HepG2 (cell line): ENCODE measurements around the gene ZG16. TPM values are rescaled to one million over a fixed set of nuclear protein-coding genes. Genes with fewer than 3 reads are reported as not detected.

Source experiments
- AFF4 ChIP-seq: sonication (generic); formaldehyde crosslinking; IDR thresholded peaks from 2 replicates; pipeline ENCODE4 v1.4.0; 2020; ENCODE audit warnings: missing genetic modification reagents
- ATM ChIP-seq: fragments of 450-650 bp; IDR thresholded peaks from 2 replicates; pipeline ENCODE4 v1.7.1; 2017; ENCODE audit warnings: mild to moderate bottlenecking, borderline replicate concordance
- DR1 ChIP-seq: sonication (generic); formaldehyde crosslinking; IDR thresholded peaks from 2 replicates; pipeline ENCODE4 v1.8.0; 2021; ENCODE audit warnings: mild to moderate bottlenecking, missing genetic modification reagents, inconsistent platforms
- GZF1 ChIP-seq: sonication (generic); formaldehyde crosslinking; IDR thresholded peaks from 2 replicates; pipeline ENCODE4 v1.5.1; 2020; ENCODE audit warnings: mild to moderate bottlenecking, missing genetic modification reagents
- KIAA2018 ChIP-seq: sonication (generic); formaldehyde crosslinking; IDR thresholded peaks from 2 replicates; pipeline ENCODE4 v1.5.0; 2020; ENCODE audit warnings: mild to moderate bottlenecking, missing genetic modification reagents, borderline replicate concordance
- KLF15 ChIP-seq: sonication (generic); formaldehyde crosslinking; IDR thresholded peaks from 2 replicates; pipeline ENCODE4 v1.8.1; 2023; ENCODE audit warnings: borderline replicate concordance, mild to moderate bottlenecking, inconsistent platforms, missing genetic modification reagents, mixed read lengths
- KLF16 ChIP-seq, 2 experiments: sonication (generic) in 1 of 2; formaldehyde crosslinking in 1 of 2; IDR thresholded peaks; 2 replicates each; pipeline versions ENCODE4 v1.6.1 to v1.8.0; 2016 to 2023; ENCODE audit warnings: missing genetic modification reagents in 2 of 2, missing compliant biosample characterization in 1 of 2
- TCF7 ChIP-seq: sonication (generic); IDR thresholded peaks from 2 replicates; pipeline ENCODE4 v1.6.1; 2016; ENCODE audit warnings: antibody characterized with exemption, low read depth
- ZNF282 ChIP-seq: fragments of 450-650 bp; IDR thresholded peaks from 2 replicates; pipeline ENCODE4 v1.6.1; 2018; ENCODE audit not compliant: partially characterized antibody
- ZNF468 ChIP-seq: sonication (generic); formaldehyde crosslinking; IDR thresholded peaks from 2 replicates; pipeline ENCODE4 v1.8.0; 2022; ENCODE audit warnings: mild to moderate bottlenecking, moderate library complexity, missing genetic modification reagents
- ZNF598 ChIP-seq: sonication (generic); formaldehyde crosslinking; IDR thresholded peaks from 2 replicates; pipeline ENCODE4 v1.5.1; 2020; ENCODE audit warnings: mild to moderate bottlenecking, missing genetic modification reagents, borderline replicate concordance
- polyA plus RNA-seq, 8 experiments: library from polyadenylated mRNA; depleted of rRNA in 3 of 8; stranded (reverse) in 7 of 8; unstranded in 1 of 8; fragments of >200 nt; fragmentation: Illumina TruSeq in 4 of 8; extraction: Trizol in 4 of 8; gene quantifications; 2 replicates each; pipeline versions ENCODE4 v1.2.1 to v1.2.3, GENCODE V29; 2011 to 2016; ENCODE audit warnings: low read depth in 4 of 8, missing spikeins in 1 of 8, mixed read lengths in 1 of 8; ENCODE audit not compliant: insufficient read depth in 1 of 8
- total RNA-seq, 5 experiments: library from RNA; depleted of rRNA; stranded (reverse); fragments of >200 nt; fragmentation: Illumina TruSeq; extraction: Trizol; gene quantifications; 2 replicates each; pipeline ENCODE4 v1.2.3, GENCODE V29; 2016; ENCODE audit warnings: low read depth in 1 of 5
- TF ChIP-seq, protein P1 (sequence below): sonication (generic); formaldehyde crosslinking; conservative IDR thresholded peaks from 2 replicates; pipeline ENCODE4 v1.4.0; 2020; ENCODE audit warnings: missing genetic modification reagents
- TF ChIP-seq, protein P2 (sequence below): sonication (generic); IDR thresholded peaks from 2 replicates; pipeline ENCODE4 v1.6.1; 2016; ENCODE audit warnings: low read depth, borderline replicate concordance

The ZG16 gene
- total and polyA plus RNA-seq, 2 of the 13 experiments (the other 11 are each of a cell fraction or from before 2014, with no cell fraction given) = 0.04 to 0.07 TPM

GRCh38 chr16:29805232-29806098 lies 27.4 kb downstream of the ZG16 start (continued):
- TF ChIP-seq KIAA2018 (CRISPR knock-in tag) = peak; percentile 94; the same call in 1 of the 2 replicates
- peak; percentile 50; the same call in 1 of the 2 replicates for TF ChIP-seq ZNF468 (CRISPR knock-in tag)
- TF ChIP-seq ATM = no peak
- TF ChIP-seq AFF4 = peak; percentile 89; the same call in 1 of the 2 replicates
- TF ChIP-seq ZNF282 = no peak
- peak in 1 of 2 experiments; percentile 100; a peak in 3 of 4 replicates for TF ChIP-seq KLF16 (CRISPR knock-in tag; IDR thresholded peaks at IDR 0.05)
- no peak for TF ChIP-seq ZNF598 (CRISPR knock-in tag)
- TF ChIP-seq KLF15 = peak; percentile 34; the same call in 1 of the 2 replicates
- TF ChIP-seq GZF1 (CRISPR knock-in tag) = peak; percentile 27; the same call in 1 of the 2 replicates
- TF ChIP-seq TCF7 = peak; percentile 26; the same call in 1 of the 2 replicates
- TF ChIP-seq, protein P1, sequence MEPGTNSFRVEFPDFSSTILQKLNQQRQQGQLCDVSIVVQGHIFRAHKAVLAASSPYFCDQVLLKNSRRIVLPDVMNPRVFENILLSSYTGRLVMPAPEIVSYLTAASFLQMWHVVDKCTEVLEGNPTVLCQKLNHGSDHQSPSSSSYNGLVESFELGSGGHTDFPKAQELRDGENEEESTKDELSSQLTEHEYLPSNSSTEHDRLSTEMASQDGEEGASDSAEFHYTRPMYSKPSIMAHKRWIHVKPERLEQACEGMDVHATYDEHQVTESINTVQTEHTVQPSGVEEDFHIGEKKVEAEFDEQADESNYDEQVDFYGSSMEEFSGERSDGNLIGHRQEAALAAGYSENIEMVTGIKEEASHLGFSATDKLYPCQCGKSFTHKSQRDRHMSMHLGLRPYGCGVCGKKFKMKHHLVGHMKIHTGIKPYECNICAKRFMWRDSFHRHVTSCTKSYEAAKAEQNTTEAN (CRISPR knock-in tag) = peak; percentile 93
- TF ChIP-seq DR1 (CRISPR knock-in tag) = peak; percentile 77; the same call in 1 of the 2 replicates
- TF ChIP-seq, protein P2, sequence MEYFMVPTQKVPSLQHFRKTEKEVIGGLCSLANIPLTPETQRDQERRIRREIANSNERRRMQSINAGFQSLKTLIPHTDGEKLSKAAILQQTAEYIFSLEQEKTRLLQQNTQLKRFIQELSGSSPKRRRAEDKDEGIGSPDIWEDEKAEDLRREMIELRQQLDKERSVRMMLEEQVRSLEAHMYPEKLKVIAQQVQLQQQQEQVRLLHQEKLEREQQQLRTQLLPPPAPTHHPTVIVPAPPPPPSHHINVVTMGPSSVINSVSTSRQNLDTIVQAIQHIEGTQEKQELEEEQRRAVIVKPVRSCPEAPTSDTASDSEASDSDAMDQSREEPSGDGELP = peak; percentile 28; the same call in 1 of the 2 replicates
